Subcutaneous adipose tissue (tissue), 4 donors: ENCODE data around the gene VWCE. TPM values are rescaled to one million over a fixed set of nuclear protein-coding genes. Genes with fewer than 3 reads are reported as not detected.

Experiments
- CTCF ChIP-seq: fragments of 450-650 bp; IDR thresholded peaks from one replicate; pipeline ENCODE4 v1.5.1; 2016; ENCODE audit warnings: low read depth, mild to moderate bottlenecking, control low read depth, antibody characterized with exemption, moderate library complexity
- total RNA-seq, 4 donors: library from RNA; depleted of rRNA; stranded (reverse); fragments of >200 nt; gene quantifications; one replicate each; pipeline ENCODE4 v1.1.0, GENCODE V29; 2016

Gene VWCE
- total RNA-seq, 4 donors from 2014 or later: 1.0 to 3.9 (median 2.2) TPM

GRCh38 chr11:61272731-61273130, 22.4 kb downstream of the VWCE start:
- no peak for TF ChIP-seq CTCF

- TF ChIP-seq CTCF: no peak
Measured at GRCh38 chr11:61270354-61271076, 24.6 kb downstream of the VWCE start.

GRCh38 chr11:61268588-61269250, 26.4 kb downstream of the VWCE start:
- no peak for TF ChIP-seq CTCF

- TF ChIP-seq CTCF: no peak
Measured at GRCh38 chr11:61267437-61267841, 27.7 kb downstream of the VWCE start.

- TF ChIP-seq CTCF: no peak
Measured at GRCh38 chr11:61266602-61267001, 28.5 kb downstream of the VWCE start.

- no peak for TF ChIP-seq CTCF
Measured at GRCh38 chr11:61265357-61265756, 29.8 kb downstream of the VWCE start.

GRCh38 chr11:61264795-61265194, 30.3 kb downstream of the VWCE start:
- TF ChIP-seq CTCF: no peak
